ENCODE measurements around the gene FARS2.

GRCh38 chr6:5282191-5282623, 20.9 kb downstream of the FARS2 start:
- no peak for TF ChIP-seq ZNF274 (CRISPR knock-in tag; IDR thresholded peaks at IDR 0.05)
- TF ChIP-seq IRF2 (CRISPR knock-in tag; IDR thresholded peaks at IDR 0.05) = no peak
- no peak for TF ChIP-seq EP300 (IDR thresholded peaks at IDR 0.05; ENCODE audit: low read depth in 2 of 2, low read length in 2 of 2)
- no peak for TF ChIP-seq EP300 (CRISPR knock-in tag; IDR thresholded peaks at IDR 0.05; ENCODE audit: borderline replicate concordance)
- no peak for TF ChIP-seq CENPT (CRISPR knock-in tag; IDR thresholded peaks at IDR 0.05; ENCODE audit: low read depth)

All from HepG2 (cell line).